Measurements from ENCODE around the gene PTPDC1.

DNA sequence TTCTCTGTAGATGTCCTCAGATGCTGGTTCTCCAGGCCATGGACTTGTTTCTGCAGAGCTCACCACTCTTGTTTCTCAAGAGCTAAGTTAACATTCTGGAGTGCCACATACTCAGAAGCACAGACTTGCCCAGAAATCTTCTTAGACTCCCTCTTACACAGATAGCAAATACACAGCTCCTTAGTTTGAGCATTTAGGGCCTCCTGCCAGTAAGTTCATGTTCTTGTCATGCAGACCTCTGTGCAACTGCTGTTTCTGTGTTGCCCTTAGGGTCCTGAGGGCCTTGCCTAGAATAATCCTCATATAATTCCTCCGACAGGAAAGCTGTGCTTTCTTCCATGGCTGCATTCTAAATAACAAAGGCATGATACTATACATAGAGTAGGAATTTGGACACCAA lies 1.3 kb upstream of the PTPDC1 start:
- TF ChIP-seq, protein P1, sequence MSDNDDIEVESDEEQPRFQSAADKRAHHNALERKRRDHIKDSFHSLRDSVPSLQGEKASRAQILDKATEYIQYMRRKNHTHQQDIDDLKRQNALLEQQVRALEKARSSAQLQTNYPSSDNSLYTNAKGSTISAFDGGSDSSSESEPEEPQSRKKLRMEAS (IDR thresholded peaks at IDR 0.05), result no peak
- TF ChIP-seq RXRA (IDR thresholded peaks at IDR 0.05) (no peak), JUND (IDR thresholded peaks at IDR 0.05) (no peak), TAF1 (conservative IDR thresholded peaks at IDR 0.05) (no peak), EGR1 (IDR thresholded peaks at IDR 0.05; ENCODE audit: low read depth in 2 of 2) (no peak), RAD21 (IDR thresholded peaks at IDR 0.05) (no peak)
- TF ChIP-seq, protein P2, sequence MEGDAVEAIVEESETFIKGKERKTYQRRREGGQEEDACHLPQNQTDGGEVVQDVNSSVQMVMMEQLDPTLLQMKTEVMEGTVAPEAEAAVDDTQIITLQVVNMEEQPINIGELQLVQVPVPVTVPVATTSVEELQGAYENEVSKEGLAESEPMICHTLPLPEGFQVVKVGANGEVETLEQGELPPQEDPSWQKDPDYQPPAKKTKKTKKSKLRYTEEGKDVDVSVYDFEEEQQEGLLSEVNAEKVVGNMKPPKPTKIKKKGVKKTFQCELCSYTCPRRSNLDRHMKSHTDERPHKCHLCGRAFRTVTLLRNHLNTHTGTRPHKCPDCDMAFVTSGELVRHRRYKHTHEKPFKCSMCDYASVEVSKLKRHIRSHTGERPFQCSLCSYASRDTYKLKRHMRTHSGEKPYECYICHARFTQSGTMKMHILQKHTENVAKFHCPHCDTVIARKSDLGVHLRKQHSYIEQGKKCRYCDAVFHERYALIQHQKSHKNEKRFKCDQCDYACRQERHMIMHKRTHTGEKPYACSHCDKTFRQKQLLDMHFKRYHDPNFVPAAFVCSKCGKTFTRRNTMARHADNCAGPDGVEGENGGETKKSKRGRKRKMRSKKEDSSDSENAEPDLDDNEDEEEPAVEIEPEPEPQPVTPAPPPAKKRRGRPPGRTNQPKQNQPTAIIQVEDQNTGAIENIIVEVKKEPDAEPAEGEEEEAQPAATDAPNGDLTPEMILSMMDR (IDR thresholded peaks at IDR 0.05; ENCODE audit: low read depth, low read length, missing input control), result no peak
- TF ChIP-seq, protein P3, sequence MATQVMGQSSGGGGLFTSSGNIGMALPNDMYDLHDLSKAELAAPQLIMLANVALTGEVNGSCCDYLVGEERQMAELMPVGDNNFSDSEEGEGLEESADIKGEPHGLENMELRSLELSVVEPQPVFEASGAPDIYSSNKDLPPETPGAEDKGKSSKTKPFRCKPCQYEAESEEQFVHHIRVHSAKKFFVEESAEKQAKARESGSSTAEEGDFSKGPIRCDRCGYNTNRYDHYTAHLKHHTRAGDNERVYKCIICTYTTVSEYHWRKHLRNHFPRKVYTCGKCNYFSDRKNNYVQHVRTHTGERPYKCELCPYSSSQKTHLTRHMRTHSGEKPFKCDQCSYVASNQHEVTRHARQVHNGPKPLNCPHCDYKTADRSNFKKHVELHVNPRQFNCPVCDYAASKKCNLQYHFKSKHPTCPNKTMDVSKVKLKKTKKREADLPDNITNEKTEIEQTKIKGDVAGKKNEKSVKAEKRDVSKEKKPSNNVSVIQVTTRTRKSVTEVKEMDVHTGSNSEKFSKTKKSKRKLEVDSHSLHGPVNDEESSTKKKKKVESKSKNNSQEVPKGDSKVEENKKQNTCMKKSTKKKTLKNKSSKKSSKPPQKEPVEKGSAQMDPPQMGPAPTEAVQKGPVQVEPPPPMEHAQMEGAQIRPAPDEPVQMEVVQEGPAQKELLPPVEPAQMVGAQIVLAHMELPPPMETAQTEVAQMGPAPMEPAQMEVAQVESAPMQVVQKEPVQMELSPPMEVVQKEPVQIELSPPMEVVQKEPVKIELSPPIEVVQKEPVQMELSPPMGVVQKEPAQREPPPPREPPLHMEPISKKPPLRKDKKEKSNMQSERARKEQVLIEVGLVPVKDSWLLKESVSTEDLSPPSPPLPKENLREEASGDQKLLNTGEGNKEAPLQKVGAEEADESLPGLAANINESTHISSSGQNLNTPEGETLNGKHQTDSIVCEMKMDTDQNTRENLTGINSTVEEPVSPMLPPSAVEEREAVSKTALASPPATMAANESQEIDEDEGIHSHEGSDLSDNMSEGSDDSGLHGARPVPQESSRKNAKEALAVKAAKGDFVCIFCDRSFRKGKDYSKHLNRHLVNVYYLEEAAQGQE (IDR thresholded peaks at IDR 0.05), result no peak
